ENCODE measurements around the gene VEGFB. TPM values are rescaled to one million over a fixed set of nuclear protein-coding genes. Genes with fewer than 3 reads are reported as not detected.
A peak's percentile ranks its signal among the peaks of the same experiment; 100 is the strongest.

The VEGFB gene
- polyA plus RNA-seq, 3 donors: 0.40 to 5.6 TPM; not detected in 1

GRCh38 chr11:64185693-64186491 lies 48.5 kb upstream of the VEGFB start, which contains the start of gene STIP1:
STIP1 (plus strand) TSS chr11:64186171; CDS start chr11:64186262, 91 bp downstream.
- H3K36me3 ChIP-seq (replicated peaks in 1 of 2; ENCODE audit: control insufficient read depth in 1 of 2, insufficient read depth in 2 of 2, low read length in 2 of 2): peaks cover 0 to 3% of the 10 kb centered on the region in 2 donors
- Mint-ChIP-seq H3K36me3 (peaks cover 6 to 13% of the 10 kb centered on the region in 2 donors), H3K9me3 (no peaks in the 10 kb centered on the region), H3K27ac (peak within 1 kb of the TSS; percentile 89 to 97 (median 96)), H3K4me3 (peak within 1 kb of the TSS; percentile 90 to 93), H3K4me1 (peaks cover 52% of the 10 kb centered on the region), H3K27me3 (ENCODE audit: low read depth in 3 of 3) (peaks cover 0 to 1% (median 0%) of the 10 kb centered on the region in 3 donors)
- DNase-seq: peak; percentile 100
- peak within 1 kb of the TSS; percentile 48 to 84 (median 48) for H3K4me3 ChIP-seq (replicated peaks in 1 of 3; ENCODE audit: low read depth in 2 of 3, low read length in 3 of 3)
- peak within 1 kb of the TSS; percentile 98 for H3K4me2 ChIP-seq (replicated peaks; ENCODE audit: extremely low read depth, low read length, poor library complexity, severe bottlenecking)
- H2AFZ ChIP-seq (ENCODE audit: insufficient read depth, low read depth, low read length, poor library complexity, severe bottlenecking): peak within 1 kb of the TSS; percentile 90
- intact Hi-C loops (cut with micrococcal nuclease): no loop called here
- H3K9me3 ChIP-seq (replicated peaks in 1 of 2; ENCODE audit: control insufficient read depth in 1 of 2, insufficient read depth in 1 of 2, low read length in 2 of 2): no peaks in the 10 kb centered on the region
- no peaks in the 10 kb centered on the region for H4K20me1 ChIP-seq (ENCODE audit: insufficient read depth, low read length)
- TF ChIP-seq, protein P1, sequence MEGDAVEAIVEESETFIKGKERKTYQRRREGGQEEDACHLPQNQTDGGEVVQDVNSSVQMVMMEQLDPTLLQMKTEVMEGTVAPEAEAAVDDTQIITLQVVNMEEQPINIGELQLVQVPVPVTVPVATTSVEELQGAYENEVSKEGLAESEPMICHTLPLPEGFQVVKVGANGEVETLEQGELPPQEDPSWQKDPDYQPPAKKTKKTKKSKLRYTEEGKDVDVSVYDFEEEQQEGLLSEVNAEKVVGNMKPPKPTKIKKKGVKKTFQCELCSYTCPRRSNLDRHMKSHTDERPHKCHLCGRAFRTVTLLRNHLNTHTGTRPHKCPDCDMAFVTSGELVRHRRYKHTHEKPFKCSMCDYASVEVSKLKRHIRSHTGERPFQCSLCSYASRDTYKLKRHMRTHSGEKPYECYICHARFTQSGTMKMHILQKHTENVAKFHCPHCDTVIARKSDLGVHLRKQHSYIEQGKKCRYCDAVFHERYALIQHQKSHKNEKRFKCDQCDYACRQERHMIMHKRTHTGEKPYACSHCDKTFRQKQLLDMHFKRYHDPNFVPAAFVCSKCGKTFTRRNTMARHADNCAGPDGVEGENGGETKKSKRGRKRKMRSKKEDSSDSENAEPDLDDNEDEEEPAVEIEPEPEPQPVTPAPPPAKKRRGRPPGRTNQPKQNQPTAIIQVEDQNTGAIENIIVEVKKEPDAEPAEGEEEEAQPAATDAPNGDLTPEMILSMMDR (IDR thresholded peaks at IDR 0.05): peak; percentile 36
- H3K27ac ChIP-seq (ENCODE audit: low read depth in 1 of 2, low read length in 2 of 2): peak within 1 kb of the TSS; percentile 78 to 88
- peak within 1 kb of the TSS; percentile 74 for H3K9ac ChIP-seq (ENCODE audit: insufficient read depth, low read length, poor library complexity, severe bottlenecking)
- H3K27me3 ChIP-seq (ENCODE audit: control insufficient read depth in 2 of 2, insufficient read depth in 2 of 2, low read length in 2 of 2): no peaks in the 10 kb centered on the region
- under 1% methylated on average over 62 of the region's 74 CpGs for WGBS (ENCODE audit: insufficient coverage)
- peaks cover 18% of the 10 kb centered on the region for H3K79me2 ChIP-seq (ENCODE audit: insufficient read depth, low read length)
- peaks cover 40 to 54% of the 10 kb centered on the region in 2 donors for H3K4me1 ChIP-seq (ENCODE audit: control insufficient read depth in 1 of 2, insufficient read depth in 2 of 2, low read length in 2 of 2)

DNA sequence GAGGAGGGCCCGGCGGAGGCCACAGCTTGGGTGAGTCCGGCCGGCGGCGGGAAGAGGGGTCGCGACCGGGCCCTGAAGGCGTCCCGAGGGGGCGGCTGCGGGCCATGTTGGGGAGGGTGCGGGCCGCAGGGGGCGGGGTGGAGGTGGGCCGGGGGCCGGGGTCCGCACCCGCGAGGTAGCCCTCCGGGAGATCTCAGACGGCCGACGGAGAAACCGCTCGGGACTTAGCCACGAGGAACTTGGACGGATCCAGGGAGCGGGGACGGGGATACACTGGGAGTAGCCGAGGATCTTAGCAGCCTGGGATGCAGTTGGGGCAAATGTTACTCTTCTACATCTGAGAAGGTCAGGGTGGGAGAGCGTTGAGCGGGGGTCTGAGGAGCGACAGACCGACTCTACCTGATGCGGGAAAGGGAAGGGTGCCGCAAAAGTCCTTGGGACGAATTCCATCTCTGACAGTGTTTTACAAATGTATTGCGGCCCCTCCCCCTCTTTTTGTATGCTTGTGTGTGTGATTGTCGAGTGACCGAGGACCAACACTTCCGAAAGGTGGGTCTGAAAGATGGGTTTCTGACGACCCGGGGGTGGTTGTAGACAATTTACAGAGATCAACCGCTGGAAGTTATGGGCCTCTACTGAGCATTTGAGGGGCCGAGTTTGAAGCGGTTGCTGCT lies 47.8 kb upstream of the VEGFB start:
- H3K4me2 ChIP-seq (replicated peaks; ENCODE audit: extremely low read depth, low read length, poor library complexity, severe bottlenecking): peak overlapping the region; percentile 98
- Mint-ChIP-seq H3K4me1 (peaks cover 46% of the 10 kb centered on the region), H3K27me3 (ENCODE audit: low read depth in 3 of 3) (peaks cover 0 to 1% (median 0%) of the 10 kb centered on the region in 3 donors), H3K4me3 (no peak overlapping the region), H3K27ac (peak overlapping the region in 2 of 7 donors; percentile 80 to 89), H3K36me3 (peaks cover 6 to 16% of the 10 kb centered on the region in 2 donors), H3K9me3 (no peaks in the 10 kb centered on the region)
- TF ChIP-seq, protein P1 (IDR thresholded peaks at IDR 0.05): no peak
- H3K79me2 ChIP-seq (ENCODE audit: insufficient read depth, low read length): peaks cover 18% of the 10 kb centered on the region
- no peaks in the 10 kb centered on the region for H3K27me3 ChIP-seq (ENCODE audit: control insufficient read depth in 2 of 2, insufficient read depth in 2 of 2, low read length in 2 of 2)
- H3K27ac ChIP-seq (ENCODE audit: low read depth in 1 of 2, low read length in 2 of 2): no peak overlapping the region
- peaks cover 0 to 3% of the 10 kb centered on the region in 2 donors for H3K36me3 ChIP-seq (replicated peaks in 1 of 2; ENCODE audit: control insufficient read depth in 1 of 2, insufficient read depth in 2 of 2, low read length in 2 of 2)
- H2AFZ ChIP-seq (ENCODE audit: insufficient read depth, low read depth, low read length, poor library complexity, severe bottlenecking): no peak overlapping the region
- no peak overlapping the region for H3K4me3 ChIP-seq (replicated peaks in 1 of 3; ENCODE audit: low read depth in 2 of 3, low read length in 3 of 3)
- no peaks in the 10 kb centered on the region for H4K20me1 ChIP-seq (ENCODE audit: insufficient read depth, low read length)
- WGBS (ENCODE audit: insufficient coverage): under 1% methylated on average over 44 of the region's 48 CpGs
- intact Hi-C loops (cut with micrococcal nuclease): no loop called here
- H3K4me1 ChIP-seq (ENCODE audit: control insufficient read depth in 1 of 2, insufficient read depth in 2 of 2, low read length in 2 of 2): peaks cover 33 to 46% of the 10 kb centered on the region in 2 donors
- H3K9me3 ChIP-seq (replicated peaks in 1 of 2; ENCODE audit: control insufficient read depth in 1 of 2, insufficient read depth in 1 of 2, low read length in 2 of 2): no peaks in the 10 kb centered on the region
- H3K9ac ChIP-seq (ENCODE audit: insufficient read depth, low read length, poor library complexity, severe bottlenecking): no peak overlapping the region
- DNase-seq: no peak

Measured in CD14-positive monocyte (primary cell).